ENCODE results near the gene SLC16A8. TPM values are rescaled to one million over a fixed set of nuclear protein-coding genes. Genes with fewer than 3 reads are reported as not detected.

SLC16A8 gene
- total and polyA plus RNA-seq, 10 of the 15 experiments (the other 5 are each of a cell fraction or from before 2014, with no cell fraction given): not detected

GRCh38 chr22:38109371-38110001, 25.5 kb upstream of the SLC16A8 start (continued):
- no peak for TF ChIP-seq ZBTB11 (CRISPR knock-in tag; IDR thresholded peaks at IDR 0.05)
- TF ChIP-seq CREM (IDR thresholded peaks at IDR 0.05; ENCODE audit: low read depth): no peak

GRCh38 chr22:38108561-38109319, 24.8 kb upstream of the SLC16A8 start:
- DNase-seq (ENCODE audit: low read depth, low spot score) (no peak), FAIRE-seq (no peak), ATAC-seq (peak; percentile 43)
- Histone ChIP-seq H3K4me2 (ENCODE audit: control insufficient read depth, insufficient read depth) (no peak overlapping the region), H2AFZ (ENCODE audit: control insufficient read depth, low read depth, low read length) (no peak overlapping the region), H3K9ac (ENCODE audit: control insufficient read depth, insufficient read depth, low read length) (no peak overlapping the region), H3K36me3 (ENCODE audit: control insufficient read depth in 2 of 2, insufficient read depth in 2 of 2, low read length in 1 of 2) (no peaks in the 10 kb centered on the region), H3K27ac (ENCODE audit: control insufficient read depth, insufficient read depth) (no peak overlapping the region), H4K20me1 (ENCODE audit: control insufficient read depth, insufficient read depth) (no peaks in the 10 kb centered on the region), H3K27me3 (replicated peaks in 1 of 2; ENCODE audit: control insufficient read depth in 2 of 2, insufficient read depth in 2 of 2, low read length in 1 of 2) (no peaks in the 10 kb centered on the region), H3K79me2 (ENCODE audit: control insufficient read depth, insufficient read depth, low read length) (no peaks in the 10 kb centered on the region), H3K4me3 (no peak overlapping the region), H3K4me1 (ENCODE audit: control insufficient read depth, insufficient read depth, low read length) (no peaks in the 10 kb centered on the region), H3K9me3 (replicated peaks; ENCODE audit: control insufficient read depth, insufficient read depth, low read length) (no peaks in the 10 kb centered on the region)
- in situ Hi-C loops (cut with MboI): no loop called here
- ChIA-PET SMC1A (ENCODE audit: uncharacterized antibody, unreplicated experiment) (no interaction called here), CTCF (interaction anchor here (3.1 kb wide), 1 partner anchor 56 kb away, joined by 10 read pairs; no protein-coding TSS in a partner anchor), RAD21 (ENCODE audit: unreplicated experiment) (no interaction called here), POLR2A (interaction anchor here (0.6 kb wide), 1 partner anchor 63 kb away, joined by 3 read pairs; no protein-coding TSS in a partner anchor)
- WGBS (ENCODE audit: insufficient coverage, insufficient replicate concordance, low lambda C conversion rate, missing lambda C conversion rate): 71% methylated on average over 15 of the region's 15 CpGs
- no TSS peak for BruUV-seq (replicated peaks)
- no peak for TF ChIP-seq POLR2AphosphoS2 (IDR thresholded peaks at IDR 0.05; ENCODE audit: low read depth, low read length)
- no peak for TF ChIP-seq RELB (IDR thresholded peaks at IDR 0.05; ENCODE audit: low read depth)
- no peak for TF ChIP-seq ZBTB11 (CRISPR knock-in tag; IDR thresholded peaks at IDR 0.05)
- no peak for TF ChIP-seq DPF2 (IDR thresholded peaks at IDR 0.05)
- intact Hi-C loops (cut with micrococcal nuclease; ENCODE audit: unreplicated experiment): no loop called here

Data from GM12878 (cell line).